ENCODE data around the gene TMPRSS6.

Gene TMPRSS6

DNA sequence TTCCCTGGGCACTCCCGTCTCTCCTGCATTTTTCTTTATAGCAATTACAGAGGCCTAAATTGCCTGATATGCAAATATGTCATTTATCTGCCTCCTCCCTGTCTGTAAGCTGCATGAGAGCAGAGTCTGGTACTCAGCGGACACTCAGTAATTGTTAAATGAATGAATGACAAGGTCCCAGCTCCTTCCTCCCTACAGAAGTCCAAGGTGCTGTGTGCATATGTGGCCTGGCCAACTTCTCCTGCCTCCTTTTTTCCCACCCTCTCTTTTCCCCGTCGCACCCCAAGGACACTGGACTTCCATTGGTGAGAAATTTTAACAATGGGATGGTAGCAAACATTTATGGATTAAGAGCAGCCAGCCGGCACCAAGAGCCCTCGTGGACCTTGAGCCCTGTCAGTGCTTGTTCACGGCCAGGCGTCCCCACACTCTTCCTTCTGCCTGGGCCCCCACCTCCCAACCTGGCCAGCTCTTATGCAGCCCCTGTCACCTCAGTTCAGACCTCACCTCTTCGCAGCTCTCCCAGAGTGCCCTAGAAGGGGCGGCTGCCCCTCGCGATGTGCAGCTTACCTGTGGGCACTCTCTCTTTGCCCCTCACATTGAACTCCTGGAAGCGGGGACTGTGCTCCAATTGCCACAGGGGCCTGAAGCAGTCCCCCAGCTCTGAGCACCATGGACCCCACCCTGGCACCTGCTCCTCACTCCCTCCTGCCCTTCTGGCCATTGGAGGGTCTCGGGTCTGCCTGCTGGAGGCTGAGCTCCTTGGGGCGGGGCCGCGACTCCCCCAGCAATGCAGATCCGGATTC is 1.5 kb downstream of the TMPRSS6 start:
- TF ChIP-seq, protein P1, sequence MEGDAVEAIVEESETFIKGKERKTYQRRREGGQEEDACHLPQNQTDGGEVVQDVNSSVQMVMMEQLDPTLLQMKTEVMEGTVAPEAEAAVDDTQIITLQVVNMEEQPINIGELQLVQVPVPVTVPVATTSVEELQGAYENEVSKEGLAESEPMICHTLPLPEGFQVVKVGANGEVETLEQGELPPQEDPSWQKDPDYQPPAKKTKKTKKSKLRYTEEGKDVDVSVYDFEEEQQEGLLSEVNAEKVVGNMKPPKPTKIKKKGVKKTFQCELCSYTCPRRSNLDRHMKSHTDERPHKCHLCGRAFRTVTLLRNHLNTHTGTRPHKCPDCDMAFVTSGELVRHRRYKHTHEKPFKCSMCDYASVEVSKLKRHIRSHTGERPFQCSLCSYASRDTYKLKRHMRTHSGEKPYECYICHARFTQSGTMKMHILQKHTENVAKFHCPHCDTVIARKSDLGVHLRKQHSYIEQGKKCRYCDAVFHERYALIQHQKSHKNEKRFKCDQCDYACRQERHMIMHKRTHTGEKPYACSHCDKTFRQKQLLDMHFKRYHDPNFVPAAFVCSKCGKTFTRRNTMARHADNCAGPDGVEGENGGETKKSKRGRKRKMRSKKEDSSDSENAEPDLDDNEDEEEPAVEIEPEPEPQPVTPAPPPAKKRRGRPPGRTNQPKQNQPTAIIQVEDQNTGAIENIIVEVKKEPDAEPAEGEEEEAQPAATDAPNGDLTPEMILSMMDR (IDR thresholded peaks at IDR 0.05; ENCODE audit: low read depth, low read length), result no peak
- no peak for DNase-seq (ENCODE audit: low read depth in 2 of 2)
- no peak overlapping the region for H3K4me3 ChIP-seq (replicated peaks in 1 of 2; ENCODE audit: low read depth in 2 of 2, low read length in 2 of 2)

DNA sequence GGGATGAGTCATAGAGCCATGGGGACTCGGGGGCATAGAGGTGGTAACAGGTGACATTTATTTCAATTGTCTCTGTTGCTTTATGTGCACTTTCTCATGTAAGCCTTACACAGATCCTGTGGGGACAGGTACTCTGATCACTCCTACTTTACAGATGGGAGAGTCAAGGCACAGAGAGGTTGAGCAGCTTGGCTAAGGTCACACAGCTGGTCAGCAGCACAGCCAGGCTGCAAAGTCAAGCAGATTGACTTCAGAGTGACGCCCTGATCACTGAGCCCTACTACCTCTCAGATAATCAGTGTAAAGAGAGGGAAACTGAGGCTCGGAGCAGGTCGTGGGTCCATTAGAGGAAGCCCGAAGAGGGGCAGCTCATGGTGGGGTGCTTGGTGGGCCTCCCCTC is 3.5 kb downstream of the TMPRSS6 start:
- H3K4me3 ChIP-seq (replicated peaks in 1 of 2; ENCODE audit: low read depth in 2 of 2, low read length in 2 of 2), result no peak overlapping the region
- TF ChIP-seq, protein P1 (IDR thresholded peaks at IDR 0.05; ENCODE audit: low read depth, low read length), result no peak
- DNase-seq (ENCODE audit: low read depth in 2 of 2), result no peak

DNA sequence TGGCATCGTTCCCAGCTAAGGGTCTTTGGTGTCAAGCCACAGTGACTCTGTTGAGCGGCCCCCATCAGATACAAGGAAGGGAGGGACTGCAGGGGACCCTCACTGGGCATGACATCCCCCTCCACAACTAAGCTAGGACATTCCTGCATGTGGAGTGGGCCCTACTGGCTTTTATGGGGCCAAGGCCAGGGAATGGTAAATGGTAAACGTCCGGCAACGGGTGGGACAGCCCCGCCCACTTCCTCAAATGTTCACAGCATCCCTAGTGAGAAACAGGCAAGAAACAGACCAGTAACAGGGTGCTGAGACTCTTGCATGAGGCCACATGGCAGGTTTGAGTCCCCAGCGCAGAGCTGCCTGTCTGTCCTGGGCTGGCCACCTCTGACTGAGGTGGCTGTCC is 4.4 kb downstream of the TMPRSS6 start:
- DNase-seq (ENCODE audit: low read depth in 2 of 2), result no peak
- TF ChIP-seq, protein P1 (IDR thresholded peaks at IDR 0.05; ENCODE audit: low read depth, low read length), result no peak

DNA sequence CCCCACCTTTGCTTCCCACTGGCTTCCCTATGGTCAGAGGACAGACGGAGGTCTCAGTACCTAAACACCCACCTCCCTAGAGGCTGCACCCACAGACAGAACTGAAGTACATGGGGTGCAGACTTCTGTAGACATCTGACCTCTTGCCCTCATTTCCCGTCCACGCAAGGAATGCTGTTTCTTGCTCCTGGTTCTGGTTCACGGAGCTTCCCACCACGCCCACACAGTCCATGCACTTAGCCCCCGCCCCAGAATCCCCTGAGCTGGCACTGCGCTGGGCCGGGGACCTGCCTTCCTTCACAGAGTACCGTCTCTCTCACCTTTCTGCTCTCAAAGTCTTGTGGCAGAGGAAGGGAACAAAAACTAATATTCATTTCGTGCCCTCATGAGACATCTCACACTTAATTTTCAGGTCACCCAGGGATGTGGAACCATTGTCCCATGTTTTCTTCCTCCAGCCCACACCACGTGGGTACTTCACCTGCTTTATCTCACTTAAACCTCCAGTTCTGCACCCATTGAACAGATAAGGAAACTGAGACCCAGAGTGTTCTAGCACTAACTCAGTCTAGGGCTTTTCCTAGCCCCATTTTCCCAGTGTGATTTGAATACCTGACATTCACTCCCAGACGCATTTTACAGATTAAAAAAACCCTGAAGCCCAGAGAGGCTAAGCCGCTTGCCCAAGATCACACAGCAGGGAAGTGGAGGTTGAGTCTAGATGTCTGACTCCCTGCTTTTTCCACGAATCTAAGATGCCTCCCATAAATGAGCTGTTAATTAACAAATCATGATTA is 5.7 kb downstream of the TMPRSS6 start:
- DNase-seq (ENCODE audit: low read depth in 2 of 2), result no peak
- TF ChIP-seq, protein P1 (IDR thresholded peaks at IDR 0.05; ENCODE audit: low read depth, low read length), result no peak
- H3K4me3 ChIP-seq (replicated peaks in 1 of 2; ENCODE audit: low read depth in 2 of 2, low read length in 2 of 2), result no peak overlapping the region

More for the DNA sequence above, 4.4 kb downstream of the TMPRSS6 start:
- no peak overlapping the region for H3K4me3 ChIP-seq (replicated peaks in 1 of 2; ENCODE audit: low read depth in 2 of 2, low read length in 2 of 2)

DNA sequence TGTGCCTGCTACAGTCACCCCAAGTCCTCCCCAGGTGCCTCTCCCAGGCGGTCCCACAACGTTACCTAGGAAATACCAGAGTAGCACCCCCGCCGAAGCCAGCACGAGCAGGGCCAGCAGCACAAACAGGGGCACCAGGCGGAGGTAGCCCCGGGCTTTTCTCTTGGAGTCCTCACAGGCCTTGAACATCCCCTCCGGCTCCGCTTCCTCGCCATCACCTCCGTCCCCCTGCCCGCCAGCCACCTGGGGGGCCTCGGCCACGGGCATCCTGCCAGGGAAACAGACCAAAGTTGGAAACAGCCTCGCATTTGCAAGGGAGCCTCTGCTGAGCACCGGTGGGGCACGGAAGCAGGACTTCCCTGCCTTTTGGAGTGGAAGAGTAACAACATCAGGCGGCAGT is 6.4 kb downstream of the TMPRSS6 start:
- TF ChIP-seq, protein P1 (IDR thresholded peaks at IDR 0.05; ENCODE audit: low read depth, low read length), result no peak
- H3K4me3 ChIP-seq (replicated peaks in 1 of 2; ENCODE audit: low read depth in 2 of 2, low read length in 2 of 2), result no peak overlapping the region
- no peak for DNase-seq (ENCODE audit: low read depth in 2 of 2)

DNA sequence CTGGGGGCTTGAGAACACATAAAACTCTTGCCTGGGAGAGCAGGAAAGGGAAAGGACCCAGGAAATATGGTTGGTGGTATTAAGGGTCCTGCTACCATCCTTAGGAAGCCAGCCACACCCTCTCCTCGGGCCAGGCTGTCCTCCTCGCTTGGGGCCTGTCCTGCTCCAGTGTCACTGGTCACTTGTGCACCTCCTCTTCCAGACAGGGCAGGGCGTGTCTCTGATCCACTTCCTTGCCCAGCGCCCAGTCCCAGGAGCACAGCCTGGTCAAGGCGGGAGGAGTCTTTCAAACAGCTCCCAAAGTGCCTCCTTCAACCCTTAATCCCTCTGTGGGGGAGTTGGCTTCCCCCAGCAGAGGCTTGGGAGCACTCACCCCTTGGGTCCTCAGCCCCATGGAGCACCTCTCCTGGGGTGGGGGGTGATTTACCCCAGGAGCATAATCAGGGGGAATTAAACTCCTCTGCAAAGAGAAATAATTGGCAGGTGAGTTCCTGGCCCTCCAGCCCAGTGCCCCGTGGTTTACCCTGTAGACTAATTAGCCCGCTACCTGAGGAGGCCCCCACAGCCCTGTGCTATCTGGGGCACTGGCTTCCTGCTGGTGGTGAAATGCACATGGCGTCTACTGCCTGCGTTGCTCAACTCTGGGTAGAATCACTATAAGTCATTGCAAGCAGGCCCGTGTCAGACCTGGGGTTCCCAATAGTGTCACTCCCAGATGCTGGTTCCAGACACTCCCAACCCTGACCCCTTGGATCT is 8.0 kb downstream of the TMPRSS6 start:
- no peak overlapping the region for H3K4me3 ChIP-seq (replicated peaks in 1 of 2; ENCODE audit: low read depth in 2 of 2, low read length in 2 of 2)
- TF ChIP-seq, protein P1 (IDR thresholded peaks at IDR 0.05; ENCODE audit: low read depth, low read length), result no peak
- DNase-seq (ENCODE audit: low read depth in 2 of 2), result no peak
